ENCODE measurements around the gene EEF1A2. TPM values are rescaled to one million over a fixed set of nuclear protein-coding genes. Genes with fewer than 3 reads are reported as not detected.

The EEF1A2 gene
- total RNA-seq, 1 experiment from 2014 or later, result 26.0 TPM

GRCh38 chr20:63469019-63469712 lies 29.7 kb downstream of the EEF1A2 start:
- POLR2A ChIA-PET, result no interaction called here
- H3K27ac Mint-ChIP-seq, result no peak overlapping the region
- no peak overlapping the region for H3K4me3 Mint-ChIP-seq
- ATAC-seq, result no peak
- H3K9me3 Mint-ChIP-seq, result no peaks in the 10 kb centered on the region
- peaks cover 32% of the 10 kb centered on the region for H3K4me1 Mint-ChIP-seq
- CTCF ChIA-PET, result interaction anchor here (0.6 to 2.8 kb wide), 6 partner anchors 22 to 87 kb away, joined by 3 to 12 read pairs (median 4); no protein-coding TSS in a partner anchor
- H3K36me3 Mint-ChIP-seq, result no peaks in the 10 kb centered on the region
- TF ChIP-seq FOXK1 (CRISPR knock-in tag; IDR thresholded peaks at IDR 0.05) (no peak), ZMAT4 (CRISPR knock-in tag; IDR thresholded peaks at IDR 0.05) (no peak)
- TF ChIP-seq, protein P1, sequence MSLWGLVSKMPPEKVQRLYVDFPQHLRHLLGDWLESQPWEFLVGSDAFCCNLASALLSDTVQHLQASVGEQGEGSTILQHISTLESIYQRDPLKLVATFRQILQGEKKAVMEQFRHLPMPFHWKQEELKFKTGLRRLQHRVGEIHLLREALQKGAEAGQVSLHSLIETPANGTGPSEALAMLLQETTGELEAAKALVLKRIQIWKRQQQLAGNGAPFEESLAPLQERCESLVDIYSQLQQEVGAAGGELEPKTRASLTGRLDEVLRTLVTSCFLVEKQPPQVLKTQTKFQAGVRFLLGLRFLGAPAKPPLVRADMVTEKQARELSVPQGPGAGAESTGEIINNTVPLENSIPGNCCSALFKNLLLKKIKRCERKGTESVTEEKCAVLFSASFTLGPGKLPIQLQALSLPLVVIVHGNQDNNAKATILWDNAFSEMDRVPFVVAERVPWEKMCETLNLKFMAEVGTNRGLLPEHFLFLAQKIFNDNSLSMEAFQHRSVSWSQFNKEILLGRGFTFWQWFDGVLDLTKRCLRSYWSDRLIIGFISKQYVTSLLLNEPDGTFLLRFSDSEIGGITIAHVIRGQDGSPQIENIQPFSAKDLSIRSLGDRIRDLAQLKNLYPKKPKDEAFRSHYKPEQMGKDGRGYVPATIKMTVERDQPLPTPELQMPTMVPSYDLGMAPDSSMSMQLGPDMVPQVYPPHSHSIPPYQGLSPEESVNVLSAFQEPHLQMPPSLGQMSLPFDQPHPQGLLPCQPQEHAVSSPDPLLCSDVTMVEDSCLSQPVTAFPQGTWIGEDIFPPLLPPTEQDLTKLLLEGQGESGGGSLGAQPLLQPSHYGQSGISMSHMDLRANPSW (CRISPR knock-in tag; conservative IDR thresholded peaks at IDR 0.05; ENCODE audit: low read depth), result no peak
- TF ChIP-seq, protein P2, sequence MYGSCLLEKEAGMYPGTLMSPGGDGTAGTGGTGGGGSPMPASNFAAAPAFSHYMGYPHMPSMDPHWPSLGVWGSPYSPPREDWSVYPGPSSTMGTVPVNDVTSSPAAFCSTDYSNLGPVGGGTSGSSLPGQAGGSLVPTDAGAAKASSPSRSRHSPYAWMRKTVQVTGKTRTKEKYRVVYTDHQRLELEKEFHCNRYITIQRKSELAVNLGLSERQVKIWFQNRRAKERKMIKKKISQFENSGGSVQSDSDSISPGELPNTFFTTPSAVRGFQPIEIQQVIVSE (CRISPR knock-in tag; IDR thresholded peaks at IDR 0.05; ENCODE audit: borderline replicate concordance), result no peak
- DNase-seq (ENCODE audit: low spot score), result no peak
- peaks cover 4% of the 10 kb centered on the region; the same call in 1 of the 2 replicates for H3K27me3 Mint-ChIP-seq (ENCODE audit: low read depth)

GRCh38 chr20:63468421-63468820 lies 30.5 kb downstream of the EEF1A2 start:
- H3K4me3 Mint-ChIP-seq, result no peak overlapping the region
- no peaks in the 10 kb centered on the region for H3K36me3 Mint-ChIP-seq
- H3K27ac Mint-ChIP-seq, result 0 out of 2 replicates have a peak overlapping the region, but pooled peaks have one; percentile 48
- no peaks in the 10 kb centered on the region for H3K27me3 Mint-ChIP-seq (ENCODE audit: low read depth)
- no peak for ATAC-seq
- no peaks in the 10 kb centered on the region for H3K9me3 Mint-ChIP-seq
- CTCF ChIA-PET, result interaction anchor here (0.6 to 2.4 kb wide), 3 partner anchors 27 to 87 kb away, joined by 3 to 9 read pairs (median 5); no protein-coding TSS in a partner anchor
- no peak for DNase-seq (ENCODE audit: low spot score)
- peaks cover 33% of the 10 kb centered on the region for H3K4me1 Mint-ChIP-seq
- POLR2A ChIA-PET, result no interaction called here
- TF ChIP-seq, protein P1 (CRISPR knock-in tag; conservative IDR thresholded peaks at IDR 0.05; ENCODE audit: low read depth), result no peak
- TF ChIP-seq, protein P3, sequence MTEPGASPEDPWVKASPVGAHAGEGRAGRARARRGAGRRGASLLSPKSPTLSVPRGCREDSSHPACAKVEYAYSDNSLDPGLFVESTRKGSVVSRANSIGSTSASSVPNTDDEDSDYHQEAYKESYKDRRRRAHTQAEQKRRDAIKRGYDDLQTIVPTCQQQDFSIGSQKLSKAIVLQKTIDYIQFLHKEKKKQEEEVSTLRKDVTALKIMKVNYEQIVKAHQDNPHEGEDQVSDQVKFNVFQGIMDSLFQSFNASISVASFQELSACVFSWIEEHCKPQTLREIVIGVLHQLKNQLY (CRISPR knock-in tag; IDR thresholded peaks at IDR 0.05), result no peak
- TF ChIP-seq ZNF232 (CRISPR knock-in tag; IDR thresholded peaks at IDR 0.05), result no peak
- TF ChIP-seq NR3C1 (CRISPR knock-in tag; conservative IDR thresholded peaks at IDR 0.05; ENCODE audit: low read depth), result no peak
- TF ChIP-seq MAX (CRISPR knock-in tag; IDR thresholded peaks at IDR 0.05), result no peak
- no peak for TF ChIP-seq SMAD3 (CRISPR knock-in tag; IDR thresholded peaks at IDR 0.05; ENCODE audit: borderline replicate concordance)
- TF ChIP-seq SMAD4 (CRISPR knock-in tag; IDR thresholded peaks at IDR 0.05), result no peak
- TF ChIP-seq, protein P4, sequence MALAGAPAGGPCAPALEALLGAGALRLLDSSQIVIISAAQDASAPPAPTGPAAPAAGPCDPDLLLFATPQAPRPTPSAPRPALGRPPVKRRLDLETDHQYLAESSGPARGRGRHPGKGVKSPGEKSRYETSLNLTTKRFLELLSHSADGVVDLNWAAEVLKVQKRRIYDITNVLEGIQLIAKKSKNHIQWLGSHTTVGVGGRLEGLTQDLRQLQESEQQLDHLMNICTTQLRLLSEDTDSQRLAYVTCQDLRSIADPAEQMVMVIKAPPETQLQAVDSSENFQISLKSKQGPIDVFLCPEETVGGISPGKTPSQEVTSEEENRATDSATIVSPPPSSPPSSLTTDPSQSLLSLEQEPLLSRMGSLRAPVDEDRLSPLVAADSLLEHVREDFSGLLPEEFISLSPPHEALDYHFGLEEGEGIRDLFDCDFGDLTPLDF (CRISPR knock-in tag; IDR thresholded peaks at IDR 0.05), result no peak
- TF ChIP-seq, protein P5, sequence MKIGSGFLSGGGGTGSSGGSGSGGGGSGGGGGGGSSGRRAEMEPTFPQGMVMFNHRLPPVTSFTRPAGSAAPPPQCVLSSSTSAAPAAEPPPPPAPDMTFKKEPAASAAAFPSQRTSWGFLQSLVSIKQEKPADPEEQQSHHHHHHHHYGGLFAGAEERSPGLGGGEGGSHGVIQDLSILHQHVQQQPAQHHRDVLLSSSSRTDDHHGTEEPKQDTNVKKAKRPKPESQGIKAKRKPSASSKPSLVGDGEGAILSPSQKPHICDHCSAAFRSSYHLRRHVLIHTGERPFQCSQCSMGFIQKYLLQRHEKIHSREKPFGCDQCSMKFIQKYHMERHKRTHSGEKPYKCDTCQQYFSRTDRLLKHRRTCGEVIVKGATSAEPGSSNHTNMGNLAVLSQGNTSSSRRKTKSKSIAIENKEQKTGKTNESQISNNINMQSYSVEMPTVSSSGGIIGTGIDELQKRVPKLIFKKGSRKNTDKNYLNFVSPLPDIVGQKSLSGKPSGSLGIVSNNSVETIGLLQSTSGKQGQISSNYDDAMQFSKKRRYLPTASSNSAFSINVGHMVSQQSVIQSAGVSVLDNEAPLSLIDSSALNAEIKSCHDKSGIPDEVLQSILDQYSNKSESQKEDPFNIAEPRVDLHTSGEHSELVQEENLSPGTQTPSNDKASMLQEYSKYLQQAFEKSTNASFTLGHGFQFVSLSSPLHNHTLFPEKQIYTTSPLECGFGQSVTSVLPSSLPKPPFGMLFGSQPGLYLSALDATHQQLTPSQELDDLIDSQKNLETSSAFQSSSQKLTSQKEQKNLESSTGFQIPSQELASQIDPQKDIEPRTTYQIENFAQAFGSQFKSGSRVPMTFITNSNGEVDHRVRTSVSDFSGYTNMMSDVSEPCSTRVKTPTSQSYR (CRISPR knock-in tag; IDR thresholded peaks at IDR 0.05), result no peak
- TF ChIP-seq RELA (CRISPR knock-in tag; IDR thresholded peaks at IDR 0.05; ENCODE audit: borderline replicate concordance), result no peak
- no peak for TF ChIP-seq AR (CRISPR knock-in tag; IDR thresholded peaks at IDR 0.05)
- no peak for TF ChIP-seq NFYB (CRISPR knock-in tag; conservative IDR thresholded peaks at IDR 0.05; ENCODE audit: low read depth)
- TF ChIP-seq IRF2 (CRISPR knock-in tag; IDR thresholded peaks at IDR 0.05; ENCODE audit: borderline replicate concordance, low read depth), result no peak
- TF ChIP-seq ATF1 (CRISPR knock-in tag; IDR thresholded peaks at IDR 0.05), result no peak
- TF ChIP-seq TP53 (CRISPR knock-in tag; IDR thresholded peaks at IDR 0.05), result no peak
- no peak for TF ChIP-seq PRRX2 (CRISPR knock-in tag; IDR thresholded peaks at IDR 0.05)

Data from WTC11 (cell line).